Hematopoietic multipotent progenitor cell treated with erythropoietin and hydrocortisone succinate and interleukin-3 and kit ligand, for 17 days (in vitro differentiated cells): ENCODE data around the gene PSMB9.

ENCODE experiments used
- DNase-seq: peaks from one replicate; pipeline ENCODE4 v3.0.0-alpha.2; 2015; ENCODE audit warnings: low spot score

Gene PSMB9

DNA sequence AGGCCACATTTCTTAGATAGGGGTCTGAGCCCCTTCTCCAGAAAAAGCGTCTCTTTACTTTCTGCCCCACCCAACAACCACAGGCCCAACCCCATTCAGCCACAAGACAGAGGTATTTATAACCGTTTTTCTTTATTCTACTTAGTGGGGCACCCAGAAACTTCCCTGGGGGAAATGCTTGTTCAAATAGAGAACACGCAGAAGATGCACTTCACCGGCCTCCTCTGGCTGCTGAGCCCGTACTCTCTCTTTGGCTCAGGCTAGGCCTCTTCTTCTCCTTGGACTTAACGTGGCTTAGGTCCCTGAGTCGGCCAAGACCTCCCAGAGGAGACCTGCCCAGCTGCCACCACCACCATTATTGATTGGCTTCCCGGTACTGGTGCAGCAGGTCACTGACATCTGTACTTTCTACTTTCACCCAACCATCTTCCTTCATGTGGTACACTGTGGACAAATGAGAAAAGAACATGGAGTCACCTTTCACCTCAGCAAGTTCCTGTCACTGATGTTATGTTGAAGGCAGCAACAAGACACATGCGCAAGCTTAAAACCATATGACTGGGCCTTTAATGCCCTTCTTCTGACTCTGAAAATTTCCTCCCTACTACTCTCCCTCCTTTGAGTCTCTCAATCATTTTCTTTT is 13.3 kb upstream of the PSMB9 start:
- no peak for DNase-seq

- no peak for DNase-seq
Measured at GRCh38 chr6:32842021-32842650, 11.9 kb upstream of the PSMB9 start.

DNA sequence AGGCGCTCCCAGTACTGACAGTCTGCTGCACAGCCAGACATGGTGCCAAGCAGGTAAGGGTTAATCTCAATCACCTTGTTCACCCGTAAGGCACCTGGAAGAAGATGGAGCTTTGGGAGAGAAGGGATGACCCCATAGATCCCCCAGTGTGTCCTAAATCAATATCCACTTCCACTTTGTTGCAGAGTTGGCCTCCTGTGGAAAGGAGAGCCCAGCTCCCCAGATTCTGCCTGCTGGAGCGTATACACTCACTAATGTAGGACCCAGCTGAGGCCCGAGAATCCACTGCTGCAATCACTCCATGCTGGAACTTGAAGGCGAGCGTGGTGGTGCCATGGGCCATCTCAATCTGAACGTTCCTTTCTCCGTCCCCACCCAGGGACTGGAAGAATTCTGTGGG is 11.3 kb upstream of the PSMB9 start:
- DNase-seq, result no peak

DNA sequence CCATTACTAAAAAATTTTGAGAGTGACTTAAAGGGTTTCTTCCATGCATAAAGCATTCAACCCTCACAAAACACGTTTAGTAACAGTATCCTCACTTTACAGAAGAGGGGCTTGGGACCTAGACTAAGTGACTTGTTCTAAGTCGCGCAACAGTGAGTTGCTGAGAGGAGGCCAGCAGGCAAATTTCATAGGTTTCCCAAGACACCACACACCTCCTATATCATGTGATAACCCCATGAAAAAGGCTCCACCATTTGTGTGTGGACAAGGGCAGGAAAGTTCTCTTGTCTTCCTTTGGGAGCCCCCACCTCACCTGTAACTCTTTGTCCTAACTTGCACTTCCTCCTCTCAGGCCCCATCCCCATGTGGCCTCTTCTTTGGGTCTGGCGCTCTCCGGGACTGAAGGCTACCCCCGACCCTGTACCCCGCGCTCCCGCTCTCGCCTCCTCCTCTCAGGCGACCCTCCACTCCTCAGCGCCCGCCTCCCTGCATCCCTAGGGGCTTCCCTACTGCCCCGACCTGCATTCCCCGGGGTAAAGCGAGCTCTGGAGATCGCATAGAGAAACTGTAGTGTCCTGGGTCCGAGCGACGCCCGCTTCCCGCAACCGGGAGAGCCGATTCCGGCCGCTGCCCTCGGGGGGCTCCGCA is 10.5 kb upstream of the PSMB9 start:
- DNase-seq, result no peak

DNA sequence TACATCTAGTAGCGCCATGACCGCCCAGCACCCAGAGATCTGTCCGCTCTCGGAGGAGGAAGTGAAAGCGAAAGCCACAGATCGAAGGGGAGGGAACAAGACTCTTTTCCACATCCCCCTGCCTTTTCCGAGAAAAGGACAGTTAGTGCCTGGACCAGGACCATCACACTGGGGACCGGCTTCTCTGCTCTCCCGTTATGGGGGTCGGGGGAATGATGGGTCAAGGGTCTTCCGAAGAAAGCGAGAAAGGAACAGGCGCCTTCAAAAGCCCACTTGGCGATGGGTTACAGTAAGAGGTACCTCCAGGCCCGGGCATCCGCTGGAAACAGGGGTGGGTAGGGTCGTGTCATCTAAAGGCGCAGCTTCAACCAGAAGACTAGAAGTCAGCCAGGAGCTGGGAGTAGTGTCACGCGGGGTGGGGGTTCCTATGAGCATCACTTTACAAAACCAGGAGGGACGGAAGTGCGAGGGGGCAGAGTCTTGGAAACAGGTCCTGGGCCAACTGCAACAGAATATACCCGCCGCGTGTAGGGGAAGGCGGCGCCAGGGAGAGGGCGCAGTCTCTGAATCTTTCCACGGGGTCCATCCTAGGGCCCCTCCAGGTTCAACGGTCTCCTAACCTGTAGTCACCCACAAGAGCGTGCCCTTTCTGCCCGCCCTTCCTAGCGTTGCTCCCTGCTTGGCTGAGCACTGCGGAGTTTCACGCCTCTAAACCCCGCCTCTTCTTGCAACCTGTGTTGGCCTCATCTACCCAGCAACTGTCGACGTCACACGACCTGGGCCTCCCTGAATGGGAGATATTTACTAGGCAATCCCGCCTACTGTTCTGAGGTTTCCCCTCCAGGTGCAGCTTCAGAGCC is 9.8 kb upstream of the PSMB9 start, which contains the start of gene PSMB8:
PSMB8 (minus strand) TSS at position 69 of the 860 bp plus-strand sequence; CDS start at position 18, 51 bp downstream.
- peak; percentile 97 for DNase-seq

DNA sequence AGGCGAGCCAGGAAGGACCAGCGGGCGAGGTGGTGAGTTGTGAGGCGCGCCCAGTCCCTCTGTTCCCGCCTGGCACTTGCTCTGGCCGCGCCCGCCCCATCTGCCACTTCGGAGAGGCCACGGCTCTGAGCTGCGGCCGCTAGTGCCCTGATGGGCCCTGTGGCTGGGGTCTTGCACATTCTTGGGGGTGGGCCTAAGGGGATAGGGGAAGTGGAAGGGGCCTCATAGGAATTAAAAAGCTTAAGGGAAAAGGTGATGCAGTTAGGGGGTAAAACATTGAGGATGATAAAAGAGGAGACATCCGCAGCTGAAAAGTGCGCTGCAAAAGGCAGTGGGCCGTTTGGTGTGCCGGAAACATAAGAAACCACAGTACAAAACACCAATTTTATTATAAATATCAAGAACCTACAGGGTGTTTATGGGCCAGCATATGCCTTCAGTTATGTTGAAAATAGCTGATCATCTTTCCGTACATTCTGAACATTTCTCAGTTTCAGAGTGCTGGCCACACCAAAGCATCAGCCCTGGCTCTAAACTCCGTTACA is 9.1 kb upstream of the PSMB9 start:
- no peak for DNase-seq

GRCh38 chr6:32845384-32845884 is 8.6 kb upstream of the PSMB9 start:
- DNase-seq, result no peak

DNA sequence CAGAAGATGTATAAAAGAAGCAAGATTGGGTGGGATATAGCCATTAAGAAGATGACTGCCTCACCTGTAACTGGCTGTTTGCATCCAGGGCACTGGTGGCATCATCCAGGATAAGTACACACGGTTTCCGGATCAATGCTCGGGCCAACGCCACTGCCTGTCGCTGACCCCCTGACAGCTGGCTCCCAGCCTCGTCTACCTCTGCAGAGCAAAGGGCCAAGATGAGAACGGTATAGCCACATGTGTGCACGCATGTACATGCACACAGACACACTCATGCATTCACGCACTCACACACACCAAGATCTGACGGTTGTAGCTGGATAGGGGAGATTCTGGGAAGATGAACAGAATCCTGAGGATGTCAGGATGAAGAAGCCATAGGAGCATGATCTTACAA is 7.0 kb upstream of the PSMB9 start:
- DNase-seq, result no peak

DNA sequence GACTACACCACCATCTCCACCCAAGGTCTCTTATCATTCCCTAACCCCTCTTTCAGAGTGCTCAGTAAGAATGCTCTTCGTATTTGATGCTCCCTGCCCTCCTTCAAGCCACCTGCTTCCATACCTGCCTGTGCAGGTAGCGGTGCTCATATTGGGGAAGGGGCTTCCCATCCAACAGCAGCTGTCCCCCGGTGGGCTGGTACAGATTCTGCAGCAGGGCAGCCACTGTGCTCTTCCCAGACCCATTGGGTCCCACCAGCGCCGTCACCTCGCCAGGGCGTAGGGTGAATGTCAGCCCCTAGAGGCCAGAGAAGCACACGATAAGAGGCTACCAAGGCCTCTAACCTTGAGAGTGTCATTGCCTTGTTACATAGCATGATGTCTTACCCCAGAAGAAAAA is 6.2 kb upstream of the PSMB9 start:
- DNase-seq, result no peak

- no peak for DNase-seq
Measured at GRCh38 chr6:32849126-32849525, 4.9 kb upstream of the PSMB9 start.

DNA sequence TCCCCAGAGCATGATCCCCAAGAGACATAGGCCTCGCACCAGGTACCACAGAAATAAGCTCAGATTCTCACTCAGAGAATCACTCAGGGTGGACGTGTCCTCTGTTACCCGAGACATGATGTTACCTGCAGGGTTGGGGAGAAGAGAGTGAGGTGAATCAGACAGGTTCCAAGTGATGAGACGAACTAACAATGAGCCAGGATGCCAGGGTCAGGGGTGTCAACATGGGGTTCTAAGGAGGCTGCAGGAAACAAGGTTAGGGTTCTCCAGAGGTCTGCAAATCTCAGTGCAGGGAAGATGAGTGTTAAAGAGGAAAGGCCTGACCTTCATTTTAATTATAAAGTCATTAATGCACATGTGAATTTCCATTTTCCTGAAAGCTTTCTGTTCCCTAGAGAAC is 3.0 kb upstream of the PSMB9 start:
- DNase-seq, result no peak

GRCh38 chr6:32852018-32852843 is 1.8 kb upstream of the PSMB9 start:
- no peak for DNase-seq

DNA sequence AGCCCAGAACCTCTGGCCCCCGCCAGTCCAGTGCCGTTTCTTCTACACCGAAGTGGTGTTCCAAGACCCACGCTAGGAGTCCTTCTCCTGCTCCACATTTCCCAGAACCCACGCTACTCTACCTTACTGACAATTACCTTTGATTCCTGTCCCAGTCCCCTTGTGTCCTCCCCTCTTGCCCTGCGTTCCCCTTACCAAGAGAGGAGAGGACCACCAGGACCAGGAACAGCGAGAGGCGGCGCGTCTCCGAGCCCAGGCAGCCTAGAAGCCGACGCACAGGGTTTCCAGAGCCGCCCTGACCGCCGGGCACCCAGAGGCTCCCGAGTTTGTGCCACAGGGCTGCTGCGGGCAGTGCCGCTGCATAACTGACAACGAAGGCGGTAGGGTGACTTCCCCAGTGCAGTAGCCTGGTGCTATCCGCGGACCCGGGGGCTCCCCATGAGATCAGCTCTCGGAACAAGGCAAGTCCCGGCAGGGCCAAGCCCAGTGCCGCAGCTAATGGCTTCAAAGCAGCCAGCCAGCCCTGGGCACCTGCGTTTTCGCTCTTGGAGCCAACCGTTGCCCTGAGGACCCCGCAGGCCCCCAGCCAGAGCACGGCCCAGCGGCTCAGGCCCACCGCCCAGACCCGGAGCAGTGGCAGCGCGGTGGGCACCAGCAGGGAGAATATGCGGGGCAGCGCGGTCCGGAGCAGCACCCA is 1.0 kb upstream of the PSMB9 start:
- peak; percentile 50 for DNase-seq

GRCh38 chr6:32854376-32855178 is 585 bp downstream of the PSMB9 start:
- no peak for DNase-seq

- DNase-seq, result no peak
Measured at GRCh38 chr6:32855467-32856174, 1.6 kb downstream of the PSMB9 start.

DNA sequence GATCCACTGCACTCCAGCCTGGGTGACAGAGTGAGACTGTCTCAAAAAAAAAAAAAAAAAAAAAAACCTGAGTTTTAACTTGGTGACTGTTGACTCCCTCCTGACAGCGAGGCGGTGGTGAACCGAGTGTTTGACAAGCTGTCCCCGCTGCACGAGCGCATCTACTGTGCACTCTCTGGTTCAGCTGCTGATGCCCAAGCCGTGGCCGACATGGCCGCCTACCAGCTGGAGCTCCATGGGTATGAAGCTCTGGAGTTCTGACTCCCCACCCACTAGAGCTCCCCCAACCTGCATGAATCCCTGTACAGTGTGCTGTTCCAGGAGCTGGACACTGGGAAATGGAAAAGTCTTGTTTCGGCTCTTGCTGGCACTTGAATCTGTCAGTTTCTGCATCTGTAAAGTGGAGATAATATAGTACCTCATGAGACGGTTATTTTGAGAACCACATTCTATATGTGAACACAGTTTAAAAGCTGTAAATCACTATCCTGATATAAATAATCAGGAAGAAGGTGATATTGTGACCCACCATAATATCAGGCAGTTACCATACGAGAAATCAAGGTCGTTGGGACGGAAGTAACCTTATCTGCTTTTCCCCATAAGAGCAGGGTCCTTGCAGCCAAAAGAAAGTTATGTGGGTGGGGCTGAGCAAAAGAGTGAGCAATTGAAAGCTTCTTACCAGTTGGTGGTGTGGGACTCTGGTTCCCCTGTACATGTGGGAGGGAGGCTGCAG is 3.3 kb downstream of the PSMB9 start:
- no peak for DNase-seq

- no peak for DNase-seq
Measured at GRCh38 chr6:32858194-32858593, 4.2 kb downstream of the PSMB9 start.

DNA sequence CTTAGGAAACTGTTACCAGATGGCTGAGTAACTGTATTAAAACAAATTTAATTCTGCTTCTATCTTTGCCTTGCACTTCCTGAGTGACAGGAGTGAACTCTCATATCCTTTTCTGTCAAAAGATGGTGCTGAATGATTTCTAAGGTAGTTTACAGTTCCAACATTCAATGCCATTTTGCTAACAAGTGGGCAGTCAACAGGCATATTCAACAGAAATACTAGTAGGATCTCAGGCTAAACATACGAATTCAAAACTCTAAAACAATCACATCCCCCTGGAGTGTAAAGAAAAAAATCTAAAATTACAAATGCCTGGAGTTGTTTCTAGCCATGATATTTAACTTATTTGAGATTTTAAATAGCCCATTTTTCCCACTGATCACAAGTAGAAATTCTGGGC is 6.7 kb downstream of the PSMB9 start:
- no peak for DNase-seq
